ENCODE data around the gene NFKBIE. TPM values are rescaled to one million over a fixed set of nuclear protein-coding genes. Genes with fewer than 3 reads are reported as not detected.

Gene NFKBIE
- total and polyA plus RNA-seq, 2 of the 13 experiments (the other 11 are each of a cell fraction or from before 2014, with no cell fraction given): 6.7 to 14.5 TPM

GRCh38 chr6:44256775-44257024, 8.7 kb downstream of the NFKBIE start (continued):
- TF ChIP-seq FOXP1 (IDR thresholded peaks at IDR 0.05) (no peak), FOXP1 (CRISPR knock-in tag; IDR thresholded peaks at IDR 0.05) (no peak), ZNF224 (CRISPR knock-in tag; IDR thresholded peaks at IDR 0.05) (no peak), RBM39 (IDR thresholded peaks at IDR 0.05; ENCODE audit: low read depth, low read length, poor library complexity, severe bottlenecking) (peak; percentile 86), ZNF205 (CRISPR knock-in tag; IDR thresholded peaks at IDR 0.05) (no peak), HDAC6 (IDR thresholded peaks at IDR 0.05; ENCODE audit: low read depth, low read length) (no peak), HNRNPK (IDR thresholded peaks at IDR 0.05; ENCODE audit: low read depth, low read length, poor library complexity, severe bottlenecking) (no peak), HOXA3 (CRISPR knock-in tag; IDR thresholded peaks at IDR 0.05) (peak; percentile 29; the same call in 1 of the 2 replicates), ZMAT5 (CRISPR knock-in tag; IDR thresholded peaks at IDR 0.05; ENCODE audit: borderline replicate concordance, low read depth) (no peak), SKI (IDR thresholded peaks at IDR 0.05; ENCODE audit: partially characterized antibody) (no peak), CCAR2 (optimal IDR thresholded peaks at IDR 0.05; ENCODE audit: low read depth, low read length) (peak; percentile 83), ZNF256 (CRISPR knock-in tag; conservative IDR thresholded peaks at IDR 0.05) (0 out of 2 replicates have a peak, but pooled peaks have one; percentile 42), SIN3B (IDR thresholded peaks at IDR 0.05; ENCODE audit: low read length) (no peak; the same call in 1 of the 2 replicates), SP4 (CRISPR knock-in tag; IDR thresholded peaks at IDR 0.05) (peak; percentile 46; the same call in 1 of the 2 replicates), ZNF776 (CRISPR knock-in tag; IDR thresholded peaks at IDR 0.05) (no peak), ZNF326 (CRISPR knock-in tag; IDR thresholded peaks at IDR 0.05; ENCODE audit: borderline replicate concordance) (no peak), MTA3 (CRISPR knock-in tag; IDR thresholded peaks at IDR 0.05) (no peak), ZBTB42 (CRISPR knock-in tag; IDR thresholded peaks at IDR 0.05) (no peak), ZNF800 (CRISPR knock-in tag; IDR thresholded peaks at IDR 0.05) (peak; percentile 81; the same call in 1 of the 2 replicates)
- TF ChIP-seq, protein P1, sequence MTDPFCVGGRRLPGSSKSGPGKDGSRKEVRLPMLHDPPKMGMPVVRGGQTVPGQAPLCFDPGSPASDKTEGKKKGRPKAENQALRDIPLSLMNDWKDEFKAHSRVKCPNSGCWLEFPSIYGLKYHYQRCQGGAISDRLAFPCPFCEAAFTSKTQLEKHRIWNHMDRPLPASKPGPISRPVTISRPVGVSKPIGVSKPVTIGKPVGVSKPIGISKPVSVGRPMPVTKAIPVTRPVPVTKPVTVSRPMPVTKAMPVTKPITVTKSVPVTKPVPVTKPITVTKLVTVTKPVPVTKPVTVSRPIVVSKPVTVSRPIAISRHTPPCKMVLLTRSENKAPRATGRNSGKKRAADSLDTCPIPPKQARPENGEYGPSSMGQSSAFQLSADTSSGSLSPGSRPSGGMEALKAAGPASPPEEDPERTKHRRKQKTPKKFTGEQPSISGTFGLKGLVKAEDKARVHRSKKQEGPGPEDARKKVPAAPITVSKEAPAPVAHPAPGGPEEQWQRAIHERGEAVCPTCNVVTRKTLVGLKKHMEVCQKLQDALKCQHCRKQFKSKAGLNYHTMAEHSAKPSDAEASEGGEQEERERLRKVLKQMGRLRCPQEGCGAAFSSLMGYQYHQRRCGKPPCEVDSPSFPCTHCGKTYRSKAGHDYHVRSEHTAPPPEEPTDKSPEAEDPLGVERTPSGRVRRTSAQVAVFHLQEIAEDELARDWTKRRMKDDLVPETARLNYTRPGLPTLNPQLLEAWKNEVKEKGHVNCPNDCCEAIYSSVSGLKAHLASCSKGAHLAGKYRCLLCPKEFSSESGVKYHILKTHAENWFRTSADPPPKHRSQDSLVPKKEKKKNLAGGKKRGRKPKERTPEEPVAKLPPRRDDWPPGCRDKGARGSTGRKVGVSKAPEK (CRISPR knock-in tag; IDR thresholded peaks at IDR 0.05; ENCODE audit: borderline replicate concordance): no peak

Measured in HepG2 (cell line).